Measurements from ENCODE around the gene DGKQ. TPM values are rescaled to one million over a fixed set of nuclear protein-coding genes. Genes with fewer than 3 reads are reported as not detected.

Gene DGKQ, protein sequence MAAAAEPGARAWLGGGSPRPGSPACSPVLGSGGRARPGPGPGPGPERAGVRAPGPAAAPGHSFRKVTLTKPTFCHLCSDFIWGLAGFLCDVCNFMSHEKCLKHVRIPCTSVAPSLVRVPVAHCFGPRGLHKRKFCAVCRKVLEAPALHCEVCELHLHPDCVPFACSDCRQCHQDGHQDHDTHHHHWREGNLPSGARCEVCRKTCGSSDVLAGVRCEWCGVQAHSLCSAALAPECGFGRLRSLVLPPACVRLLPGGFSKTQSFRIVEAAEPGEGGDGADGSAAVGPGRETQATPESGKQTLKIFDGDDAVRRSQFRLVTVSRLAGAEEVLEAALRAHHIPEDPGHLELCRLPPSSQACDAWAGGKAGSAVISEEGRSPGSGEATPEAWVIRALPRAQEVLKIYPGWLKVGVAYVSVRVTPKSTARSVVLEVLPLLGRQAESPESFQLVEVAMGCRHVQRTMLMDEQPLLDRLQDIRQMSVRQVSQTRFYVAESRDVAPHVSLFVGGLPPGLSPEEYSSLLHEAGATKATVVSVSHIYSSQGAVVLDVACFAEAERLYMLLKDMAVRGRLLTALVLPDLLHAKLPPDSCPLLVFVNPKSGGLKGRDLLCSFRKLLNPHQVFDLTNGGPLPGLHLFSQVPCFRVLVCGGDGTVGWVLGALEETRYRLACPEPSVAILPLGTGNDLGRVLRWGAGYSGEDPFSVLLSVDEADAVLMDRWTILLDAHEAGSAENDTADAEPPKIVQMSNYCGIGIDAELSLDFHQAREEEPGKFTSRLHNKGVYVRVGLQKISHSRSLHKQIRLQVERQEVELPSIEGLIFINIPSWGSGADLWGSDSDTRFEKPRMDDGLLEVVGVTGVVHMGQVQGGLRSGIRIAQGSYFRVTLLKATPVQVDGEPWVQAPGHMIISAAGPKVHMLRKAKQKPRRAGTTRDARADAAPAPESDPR
- 11.8 and 20.6 TPM in 2 replicates for total RNA-seq

DNA sequence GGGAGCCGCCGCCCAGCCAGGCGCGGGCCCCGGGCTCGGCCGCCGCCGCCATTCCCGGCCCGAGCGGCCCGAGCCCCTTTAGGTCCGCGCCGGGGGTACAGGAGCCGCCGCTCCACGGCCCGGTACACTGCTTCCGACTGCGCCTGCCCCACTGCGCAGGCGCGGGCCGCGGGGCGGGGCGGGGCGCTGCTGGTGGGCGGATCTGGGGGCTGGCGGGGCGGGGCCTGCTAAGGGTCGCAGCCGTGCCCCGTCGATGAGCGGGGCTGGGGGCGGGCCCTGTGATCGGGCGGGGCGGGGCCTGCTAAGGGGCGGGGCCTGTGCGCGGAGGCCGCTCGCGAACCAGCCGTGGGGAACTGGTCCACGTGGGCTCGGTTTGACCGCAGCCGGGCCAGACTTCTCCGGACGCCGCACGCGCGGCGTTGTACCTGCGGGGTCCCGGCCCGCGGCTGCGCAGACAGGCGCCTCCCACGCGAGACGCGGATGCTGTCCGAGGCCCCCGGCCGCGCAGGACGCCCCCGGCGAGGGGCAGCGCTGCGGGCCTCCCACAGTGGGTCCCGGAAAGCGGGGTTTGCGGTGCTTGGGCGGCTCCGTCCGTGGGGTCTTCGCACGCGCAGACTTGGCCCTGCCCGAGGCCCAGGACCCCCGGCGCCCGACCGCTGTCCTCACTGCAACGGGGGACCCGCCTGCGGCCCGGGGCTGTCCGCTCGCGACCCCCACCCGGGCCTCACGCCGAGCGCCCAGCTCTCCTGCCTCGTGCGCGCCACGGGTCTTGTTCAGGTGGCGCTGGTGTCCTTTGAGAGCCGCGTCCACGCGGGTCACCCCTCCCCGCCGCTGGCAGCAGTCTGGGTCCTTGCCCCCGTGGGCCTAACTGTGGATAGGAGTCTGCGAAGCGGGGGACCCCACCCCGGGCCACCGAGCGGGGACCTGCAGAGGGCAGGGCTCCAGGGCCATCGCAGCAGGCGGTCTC lies at the start of gene DGKQ:
DGKQ (minus strand) TSS at position 139 of the 967 bp plus-strand sequence; CDS start at position 52, 87 bp downstream.

GRCh38 chr4:1011022-1011665 lies 37.8 kb upstream of the DGKQ start, which contains the start of gene FGFRL1:
Gene FGFRL1, plus strand, starts transcription at chr4:1011626. Its CDS starts 860 bp downstream, at chr4:1012486.

GRCh38 chr4:993111-994029 lies 20.0 kb upstream of the DGKQ start, which contains the start of gene SLC26A1:
Gene SLC26A1, minus strand, starts transcription at chr4:993404. Its CDS starts 1,701 bp downstream, at chr4:991703.

GRCh38 chr4:986879-987623 lies 13.7 kb upstream of the DGKQ start, which contains the start of gene IDUA:
Gene IDUA, plus strand, starts transcription at chr4:987044. Its CDS starts 41 bp downstream, at chr4:987085.

GRCh38 chr4:931960-932712 lies 41.2 kb downstream of the DGKQ start, which contains the start of the genes GAK and TMEM175:
Gene GAK, minus strand, starts transcription at chr4:932316. Its CDS starts 129 bp downstream, at chr4:932187.
Gene TMEM175, plus strand, starts transcription at chr4:932460. Its CDS starts 15,280 bp downstream, at chr4:947740.

Other genes starting within 250 kb of the DGKQ start
- gene CPLX1, start 147.4 kb downstream of the DGKQ start, total RNA-seq: not detected in 2 replicates
- gene GAK, start 41.3 kb downstream of the DGKQ start, total RNA-seq: 51.4 and 68.1 TPM in 2 replicates
- gene TMEM175, start 41.1 kb downstream of the DGKQ start, total RNA-seq: 8.6 and 15.9 TPM in 2 replicates
- 10.2 and 17.0 TPM in 2 replicates for gene IDUA, start 13.5 kb upstream of the DGKQ start, total RNA-seq
- under 0.01 TPM in 1 of 2 replicates, not detected in the other for gene SLC26A1, start 19.8 kb upstream of the DGKQ start, total RNA-seq
- gene FGFRL1, start 38.1 kb upstream of the DGKQ start, total RNA-seq: 2.7 and 3.4 TPM in 2 replicates
- gene RNF212, start 140.0 kb upstream of the DGKQ start, total RNA-seq: 1.2 and 1.6 TPM in 2 replicates
- 5.0 and 10.6 TPM in 2 replicates for gene SPON2, start 199.0 kb upstream of the DGKQ start, total RNA-seq